Keratinocyte (primary cell): Measurements from ENCODE around the gene APEH. TPM values are rescaled to one million over a fixed set of nuclear protein-coding genes. Genes with fewer than 3 reads are reported as not detected.

Experiments used
- DNase-seq: peaks from one replicate; pipeline ENCODE4 v3.0.0-alpha.2; 2011; ENCODE audit warnings: low read depth, missing footprints, low spot score
- FAIRE-seq: peaks from 2 replicates; lab custom pipeline; 2011; peaks lifted over from hg19 to GRCh38; lab: Jason Lieb, UNC
- H2AFZ ChIP-seq: 2 replicates; pipeline ENCODE4 v1.6.0; 2012; ENCODE audit warnings: low read length, control low read depth, inconsistent platforms; ENCODE audit not compliant: control insufficient read depth
- H3K27ac ChIP-seq: 2 replicates; pipeline ENCODE4 v1.5.1; 2011; ENCODE audit warnings: low read length; ENCODE audit not compliant: control insufficient read depth, insufficient read depth
- H3K27me3 ChIP-seq: 3 replicates; pipeline ENCODE4 v1.6.0; 2011; ENCODE audit warnings: low read length; ENCODE audit not compliant: control insufficient read depth, insufficient read depth; ENCODE audit errors: extremely low read depth
- H3K36me3 ChIP-seq, 2 experiments: 2 replicates in 1 of 2; 3 replicates in 1 of 2; pipeline ENCODE4 v1.5.1; 2011; ENCODE audit warnings: low read length in 2 of 2, mild to moderate bottlenecking in 1 of 2; ENCODE audit not compliant: control insufficient read depth in 2 of 2, insufficient read depth in 2 of 2; ENCODE audit errors: extremely low read depth in 1 of 2
- H3K4me1 ChIP-seq: 3 replicates; pipeline ENCODE4 v1.5.1; 2011; ENCODE audit warnings: low read length; ENCODE audit not compliant: control insufficient read depth, insufficient read depth; ENCODE audit errors: extremely low read depth
- H3K4me2 ChIP-seq: 3 replicates; pipeline ENCODE4 v1.6.0; 2011; ENCODE audit warnings: low read depth, low read length; ENCODE audit not compliant: control insufficient read depth, insufficient read depth; ENCODE audit errors: extremely low read depth
- H3K4me3 ChIP-seq, 3 experiments: fragments of 200-600 bp in 1 of 3; sonication (generic) in 1 of 3; 2 replicates in 2 of 3; 3 replicates in 1 of 3; pipeline ENCODE4 v1.5.1; 2011 to 2016; ENCODE audit warnings: low read length in 3 of 3, mild to moderate bottlenecking in 3 of 3, control low read depth in 2 of 3, inconsistent platforms in 1 of 3, low read depth in 1 of 3, mixed read lengths in 1 of 3, mixed run types in 1 of 3, moderate library complexity in 1 of 3; ENCODE audit not compliant: control insufficient read depth in 2 of 3, insufficient read depth in 2 of 3; ENCODE audit errors: extremely low read depth in 1 of 3
- H3K79me2 ChIP-seq: 2 replicates; pipeline ENCODE4 v1.6.0; 2012; ENCODE audit warnings: low read length; ENCODE audit not compliant: control insufficient read depth, insufficient read depth
- H3K9ac ChIP-seq: 3 replicates; pipeline ENCODE4 v1.6.0; 2011; ENCODE audit warnings: low read length; ENCODE audit not compliant: control insufficient read depth, insufficient read depth; ENCODE audit errors: extremely low read depth
- H3K9me1 ChIP-seq: 3 replicates; pipeline ENCODE4 v1.6.0; 2011; ENCODE audit warnings: low read length; ENCODE audit not compliant: control insufficient read depth, insufficient read depth; ENCODE audit errors: extremely low read depth
- H3K9me3 ChIP-seq: 2 replicates; pipeline ENCODE4 v1.5.1; 2012; ENCODE audit warnings: low read depth, low read length; ENCODE audit not compliant: control insufficient read depth
- H4K20me1 ChIP-seq: 3 replicates; pipeline ENCODE4 v1.6.0; 2011; ENCODE audit warnings: low read length; ENCODE audit not compliant: control insufficient read depth, insufficient read depth; ENCODE audit errors: extremely low read depth
- CTCF ChIP-seq, 3 experiments: IDR thresholded peaks in 1 of 3; conservative IDR thresholded peaks in 1 of 3; optimal IDR thresholded peaks in 1 of 3; 2 replicates in 2 of 3; 3 replicates in 1 of 3; pipeline versions ENCODE3 to v1.5.1; 2011; ENCODE audit warnings: low read length in 3 of 3, mild to moderate bottlenecking in 3 of 3, moderate library complexity in 2 of 3, control low read depth in 1 of 3, inconsistent platforms in 1 of 3; ENCODE audit not compliant: insufficient read depth in 2 of 3; ENCODE audit errors: extremely low read depth in 1 of 3
- EZH2 ChIP-seq: IDR thresholded peaks from one replicate; pipeline ENCODE4 v1.6.1; 2012; ENCODE audit warnings: inconsistent platforms, mild to moderate bottlenecking, low read length, moderate library complexity
- dilution Hi-C: fragments of 300-500 bp; cut with MboI; formaldehyde crosslinking; loops from one replicate; pipeline ENCODE4 v1.7.0; 2020; ENCODE audit warnings: low sequenced_read_pairs; ENCODE audit not compliant: extremely low pct_ligation_motif_present
- polyA plus RNA-seq, 5 experiments: library from polyadenylated mRNA; depleted of rRNA in 3 of 5; stranded (reverse) in 3 of 5; stranded (forward) in 1 of 5; unstranded in 1 of 5; fragments of >200 nt; gene quantifications; 1 replicate in 1 of 5; 2 replicates in 3 of 5; 3 replicates in 1 of 5; pipeline versions ENCODE4 v1.2.1 to v1.2.3, GENCODE V29; 2011 to 2012; ENCODE audit warnings: missing spikeins in 2 of 5, low read depth in 1 of 5, low replicate concordance in 1 of 5

APEH gene
- polyA plus RNA-seq, 1 donor (not counting 4 experiments of a cell fraction or from before 2014, with no cell fraction given): 106 TPM

- dilution Hi-C loops: no loop called here
- no peak for DNase-seq
These were observed 43.4 kb upstream of the APEH start for GRCh38 chr3:49630784-49631183.

GRCh38 chr3:49634736-49635135 lies 39.4 kb upstream of the APEH start:
- FAIRE-seq (no peak), DNase-seq (no peak)
- no peak overlapping the region for H3K4me2 ChIP-seq
- no peak overlapping the region for H2AFZ ChIP-seq
- H3K27me3 ChIP-seq: no peaks in the 10 kb centered on the region
- H3K9ac ChIP-seq: no peak overlapping the region
- H3K4me1 ChIP-seq: peaks cover 29% of the 10 kb centered on the region
- H3K9me1 ChIP-seq: peaks cover 3% of the 10 kb centered on the region
- H4K20me1 ChIP-seq: no peaks in the 10 kb centered on the region
- dilution Hi-C loops: no loop called here
- no peaks in the 10 kb centered on the region for H3K79me2 ChIP-seq
- H3K36me3 ChIP-seq: no peaks in the 10 kb centered on the region
- H3K4me3 ChIP-seq: no peak overlapping the region
- H3K9me3 ChIP-seq: peaks cover 1% of the 10 kb centered on the region
- H3K27ac ChIP-seq: no peak overlapping the region
- no peak for TF ChIP-seq CTCF (optimal IDR thresholded peaks at IDR 0.05 in 1 of 3, IDR thresholded peaks at IDR 0.05 in 1 of 3, conservative IDR thresholded peaks at IDR 0.05 in 1 of 3; ENCODE audit: extremely low read depth in 1 of 3, insufficient read depth in 2 of 3, low read length in 3 of 3)
- TF ChIP-seq EZH2: no peak

More at GRCh38 chr3:49630784-49631183, 43.4 kb upstream of the APEH start:
- no peak overlapping the region for H3K4me3 ChIP-seq
- TF ChIP-seq CTCF (optimal IDR thresholded peaks at IDR 0.05 in 1 of 3, IDR thresholded peaks at IDR 0.05 in 1 of 3, conservative IDR thresholded peaks at IDR 0.05 in 1 of 3; ENCODE audit: extremely low read depth in 1 of 3, insufficient read depth in 2 of 3, low read length in 3 of 3): no peak
- no peaks in the 10 kb centered on the region for H3K9me1 ChIP-seq
- H3K36me3 ChIP-seq: no peaks in the 10 kb centered on the region
- no peak overlapping the region for H3K9ac ChIP-seq
- H3K27me3 ChIP-seq: peaks cover 9% of the 10 kb centered on the region
- no peak for FAIRE-seq
- no peak overlapping the region for H3K4me2 ChIP-seq
- no peaks in the 10 kb centered on the region for H3K79me2 ChIP-seq
- peaks cover 1% of the 10 kb centered on the region for H3K9me3 ChIP-seq
- no peak overlapping the region for H2AFZ ChIP-seq
- no peaks in the 10 kb centered on the region for H4K20me1 ChIP-seq
- no peaks in the 10 kb centered on the region for H3K4me1 ChIP-seq
- no peak overlapping the region for H3K27ac ChIP-seq
